GM23248 (cell line): Measurements from ENCODE around the gene THAP4.

Experiments used
- EZH2 ChIP-seq: fragments of 200-600 bp; sonication (generic); IDR thresholded peaks from 2 replicates; pipeline ENCODE4 v1.6.1; 2018; ENCODE audit warnings: antibody characterized with exemption, mild to moderate bottlenecking; ENCODE audit not compliant: insufficient read depth, poor library complexity, severe bottlenecking
- EZH2phosphoT487 ChIP-seq: fragments of 200-600 bp; sonication (generic); IDR thresholded peaks from 2 replicates; pipeline ENCODE4 v1.6.1; 2018; ENCODE audit warnings: antibody characterized with exemption, moderate library complexity, mild to moderate bottlenecking, low read depth; ENCODE audit not compliant: insufficient read depth

DNA sequence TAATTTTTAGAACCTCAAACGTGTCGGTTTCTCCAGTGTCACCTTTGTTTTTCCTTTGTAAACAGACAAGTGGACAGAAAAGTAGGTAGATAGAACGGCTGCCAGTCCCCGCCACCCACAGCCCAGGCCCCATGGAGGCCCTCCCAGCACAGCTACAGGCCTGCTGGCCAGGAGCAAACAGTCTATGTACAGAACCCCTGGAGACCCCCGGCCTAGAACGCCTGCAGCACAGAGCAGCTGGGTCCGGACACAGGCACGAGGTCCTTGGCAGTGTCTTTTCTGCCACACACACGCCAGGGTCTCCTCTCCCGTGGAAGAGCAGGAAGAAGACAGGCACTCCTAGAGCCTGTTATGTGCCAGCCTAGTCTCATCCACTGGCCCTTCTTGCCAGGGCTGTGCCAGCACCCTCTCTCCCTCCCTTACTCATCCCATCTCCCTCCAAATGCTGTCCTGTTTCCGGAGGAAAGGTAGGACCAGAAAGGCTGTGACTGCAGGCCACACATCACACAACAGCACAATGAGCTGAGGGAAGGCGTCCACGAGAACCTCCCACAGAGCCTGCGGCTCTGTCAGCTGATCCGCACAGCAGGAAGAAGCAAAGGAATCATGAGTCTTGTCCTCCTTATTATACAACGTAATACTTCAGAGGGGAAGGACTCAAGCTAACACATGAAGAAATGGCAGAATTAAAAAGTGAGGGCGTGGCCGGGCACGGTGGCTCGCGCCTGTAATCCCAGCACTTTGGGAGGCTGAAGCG lies 42.0 kb upstream of the THAP4 start:
- no peak for TF ChIP-seq EZH2
- no peak for TF ChIP-seq EZH2phosphoT487
